ENCODE results near the gene SNRNP70.
A peak's percentile ranks its signal among the peaks of the same experiment; 100 is the strongest.

The SNRNP70 gene

GRCh38 chr19:49094505-49095482, 9.5 kb downstream of the SNRNP70 start:
- ATAC-seq (replicated peaks; ENCODE audit: extremely low read depth, poor library complexity, severe bottlenecking) (no peak), DNase-seq (ENCODE audit: low spot score in 2 of 2) (no peak)
- H3K4me3 Mint-ChIP-seq, result no peak overlapping the region
- no peaks in the 10 kb centered on the region for H3K9me3 Mint-ChIP-seq
- H3K4me1 Mint-ChIP-seq, result peaks cover 26% of the 10 kb centered on the region
- H3K36me3 Mint-ChIP-seq (ENCODE audit: insufficient read depth), result peaks cover 74% of the 10 kb centered on the region
- no peak overlapping the region for H3K27ac Mint-ChIP-seq (ENCODE audit: low read depth)
- no peaks in the 10 kb centered on the region for H3K27me3 Mint-ChIP-seq

DNA sequence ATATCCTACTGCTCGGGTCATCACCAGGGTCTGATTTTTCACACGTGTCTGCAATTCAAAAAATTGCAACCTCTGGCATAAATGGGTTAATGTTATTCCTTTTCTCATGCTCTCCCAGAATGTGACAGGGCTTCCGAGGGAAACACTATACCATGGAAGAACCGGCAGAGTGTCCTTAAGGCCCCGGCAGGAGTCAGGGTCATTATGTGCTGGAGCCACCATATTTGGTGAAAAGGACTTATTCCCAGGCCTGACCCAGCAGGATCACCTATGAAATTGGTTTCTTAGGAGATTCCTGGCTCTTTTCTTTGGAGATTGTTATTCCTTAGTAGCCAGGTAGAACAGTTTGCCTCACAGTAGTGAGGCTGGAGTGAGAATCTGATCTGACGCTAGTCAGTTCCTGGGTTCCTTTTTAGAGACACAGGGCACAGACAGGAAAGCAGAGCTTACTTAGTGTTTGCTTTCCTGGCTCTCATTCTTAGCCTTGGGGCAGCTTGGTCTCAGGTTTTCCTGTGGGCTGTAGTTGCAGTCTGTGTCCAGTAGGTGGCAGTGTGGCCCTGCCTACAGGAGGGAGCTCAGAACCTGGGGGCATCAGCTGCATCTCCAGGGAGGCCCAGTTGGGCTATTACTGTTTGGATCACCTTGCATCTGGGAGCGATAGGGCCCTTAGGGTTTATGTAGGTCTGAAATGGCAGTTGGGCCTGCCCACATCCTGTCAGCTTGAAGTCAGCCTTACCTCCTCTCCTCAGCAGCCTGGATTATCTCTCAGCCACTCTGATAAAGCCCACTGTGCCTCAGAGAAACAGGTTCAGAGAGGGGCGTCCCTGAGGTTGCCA, 12.4 kb downstream of the SNRNP70 start:
- peak overlapping the region; percentile 29 for H3K27ac Mint-ChIP-seq (ENCODE audit: low read depth)

DNA sequence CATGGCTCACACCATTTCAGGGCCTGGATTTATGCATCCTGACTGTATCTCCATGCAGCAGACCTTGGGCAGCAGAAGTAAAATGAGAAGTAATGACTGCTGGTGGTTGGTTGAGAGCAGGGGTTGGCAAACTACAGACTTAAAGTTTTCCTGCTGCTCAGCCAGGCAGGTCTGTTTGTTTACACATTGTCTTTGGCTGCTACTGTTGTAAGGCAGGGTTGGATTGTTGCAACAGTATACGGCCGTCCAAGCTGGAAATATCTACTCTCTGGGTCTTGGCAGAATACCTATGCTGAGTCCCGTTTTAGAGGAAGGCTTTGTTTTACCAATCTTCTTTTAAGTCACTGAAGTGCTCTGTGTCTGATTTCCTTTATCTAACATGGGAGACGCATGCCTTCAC, 13.5 kb downstream of the SNRNP70 start:
- Mint-ChIP-seq H3K36me3 (ENCODE audit: insufficient read depth) (peaks cover 65% of the 10 kb centered on the region), H3K27ac (ENCODE audit: low read depth) (no peak overlapping the region), H3K27me3 (no peaks in the 10 kb centered on the region), H3K9me3 (no peaks in the 10 kb centered on the region), H3K4me1 (peaks cover 20% of the 10 kb centered on the region), H3K4me3 (no peak overlapping the region)
- DNase-seq (ENCODE audit: low spot score in 2 of 2) (no peak), ATAC-seq (replicated peaks; ENCODE audit: extremely low read depth, poor library complexity, severe bottlenecking) (no peak)

More for the DNA sequence above, 12.4 kb downstream of the SNRNP70 start:
- ATAC-seq (replicated peaks; ENCODE audit: extremely low read depth, poor library complexity, severe bottlenecking), result peak; percentile 76
- Mint-ChIP-seq H3K36me3 (ENCODE audit: insufficient read depth) (peaks cover 65% of the 10 kb centered on the region), H3K27me3 (no peaks in the 10 kb centered on the region), H3K4me3 (no peak overlapping the region), H3K9me3 (no peaks in the 10 kb centered on the region), H3K4me1 (peaks cover 20% of the 10 kb centered on the region)
- DNase-seq (ENCODE audit: low spot score in 2 of 2), result peak; percentile 69 to 73

GRCh38 chr19:49101160-49101559, 15.9 kb downstream of the SNRNP70 start:
- H3K27me3 Mint-ChIP-seq, result no peaks in the 10 kb centered on the region
- no peaks in the 10 kb centered on the region for H3K9me3 Mint-ChIP-seq
- H3K36me3 Mint-ChIP-seq (ENCODE audit: insufficient read depth), result peaks cover 61% of the 10 kb centered on the region
- H3K4me3 Mint-ChIP-seq, result no peak overlapping the region
- no peak for ATAC-seq (replicated peaks; ENCODE audit: extremely low read depth, poor library complexity, severe bottlenecking)
- H3K4me1 Mint-ChIP-seq, result peaks cover 17% of the 10 kb centered on the region
- DNase-seq (ENCODE audit: low spot score in 2 of 2), result no peak
- peak overlapping the region; percentile 81 for H3K27ac Mint-ChIP-seq (ENCODE audit: low read depth)

DNA sequence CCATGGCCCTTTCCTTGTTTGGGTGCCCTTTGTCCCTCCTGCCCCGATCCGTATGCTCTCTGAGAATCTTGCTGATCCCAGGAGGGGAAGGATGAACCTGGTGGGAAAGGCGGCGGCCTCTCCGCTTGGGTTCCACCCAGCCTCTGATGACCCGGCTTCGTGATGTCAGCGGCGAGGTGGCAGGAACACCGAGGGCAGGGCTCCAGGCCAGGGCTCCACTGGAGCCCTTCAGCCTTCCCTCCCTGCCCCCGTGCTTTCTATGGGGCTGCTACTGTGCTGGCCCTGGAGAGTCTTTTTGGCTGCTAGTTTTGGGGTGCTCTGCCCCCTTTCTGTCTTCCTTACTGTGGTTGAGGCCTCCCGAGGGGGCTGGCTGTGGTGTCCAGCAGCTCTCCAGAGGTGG, 17.1 kb downstream of the SNRNP70 start:
- Mint-ChIP-seq H3K27ac (ENCODE audit: low read depth) (no peak overlapping the region), H3K4me3 (no peak overlapping the region), H3K36me3 (ENCODE audit: insufficient read depth) (peaks cover 60% of the 10 kb centered on the region), H3K4me1 (peaks cover 27% of the 10 kb centered on the region), H3K9me3 (no peaks in the 10 kb centered on the region), H3K27me3 (no peaks in the 10 kb centered on the region)
- DNase-seq (ENCODE audit: low spot score in 2 of 2) (no peak), ATAC-seq (replicated peaks; ENCODE audit: extremely low read depth, poor library complexity, severe bottlenecking) (no peak)

- H3K9me3 Mint-ChIP-seq, result no peaks in the 10 kb centered on the region
- H3K27ac Mint-ChIP-seq (ENCODE audit: low read depth), result no peak overlapping the region
- no peak for DNase-seq (ENCODE audit: low spot score in 2 of 2)
- no peak for ATAC-seq (replicated peaks; ENCODE audit: extremely low read depth, poor library complexity, severe bottlenecking)
- H3K27me3 Mint-ChIP-seq, result no peaks in the 10 kb centered on the region
- H3K4me3 Mint-ChIP-seq, result no peak overlapping the region
- H3K36me3 Mint-ChIP-seq (ENCODE audit: insufficient read depth), result peaks cover 59% of the 10 kb centered on the region
- H3K4me1 Mint-ChIP-seq, result peaks cover 27% of the 10 kb centered on the region
Measured at GRCh38 chr19:49103331-49104085, 18.3 kb downstream of the SNRNP70 start.

DNA sequence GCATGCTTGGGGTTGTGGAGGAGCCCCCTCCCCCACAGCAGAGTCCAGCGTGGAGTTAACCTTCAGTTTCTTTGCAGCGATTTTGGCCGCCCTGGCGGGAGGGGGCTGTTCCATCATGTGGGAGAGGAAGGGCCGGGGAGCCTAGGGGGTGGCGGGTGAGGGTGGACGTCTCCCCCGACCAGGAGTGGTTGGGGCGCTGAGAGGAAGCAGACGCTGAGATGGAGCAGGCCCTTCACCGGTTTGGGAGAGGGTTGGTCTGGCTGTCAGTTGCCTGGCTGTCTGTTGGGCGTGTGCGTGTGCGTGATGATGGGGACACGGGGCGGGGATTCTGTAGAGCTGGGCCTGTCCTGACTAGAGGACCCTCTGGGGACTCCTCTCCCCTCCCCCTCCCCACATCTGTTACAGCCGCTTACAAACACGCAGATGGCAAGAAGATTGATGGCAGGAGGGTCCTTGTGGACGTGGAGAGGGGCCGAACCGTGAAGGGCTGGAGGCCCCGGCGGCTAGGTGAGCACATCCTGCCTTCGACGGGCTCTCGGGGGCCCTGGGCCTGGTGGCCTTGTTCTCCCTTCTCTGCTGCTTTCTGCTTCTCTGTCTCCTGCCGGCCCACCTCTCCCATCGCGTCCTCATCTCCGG, 19.1 kb downstream of the SNRNP70 start:
- H3K4me3 Mint-ChIP-seq, result no peak overlapping the region
- ATAC-seq (replicated peaks; ENCODE audit: extremely low read depth, poor library complexity, severe bottlenecking) (no peak), DNase-seq (ENCODE audit: low spot score in 2 of 2) (no peak)
- peaks cover 56% of the 10 kb centered on the region for H3K36me3 Mint-ChIP-seq (ENCODE audit: insufficient read depth)
- H3K9me3 Mint-ChIP-seq, result no peaks in the 10 kb centered on the region
- peaks cover 27% of the 10 kb centered on the region for H3K4me1 Mint-ChIP-seq
- H3K27me3 Mint-ChIP-seq, result no peaks in the 10 kb centered on the region
- peak overlapping the region; percentile 42 for H3K27ac Mint-ChIP-seq (ENCODE audit: low read depth)

- DNase-seq (ENCODE audit: low spot score in 2 of 2), result peak; percentile 47 to 50
- Mint-ChIP-seq H3K27ac (ENCODE audit: low read depth) (peak overlapping the region; percentile 72), H3K36me3 (ENCODE audit: insufficient read depth) (peaks cover 38% of the 10 kb centered on the region), H3K4me1 (peaks cover 16% of the 10 kb centered on the region), H3K4me3 (peak overlapping the region; percentile 53), H3K27me3 (no peaks in the 10 kb centered on the region), H3K9me3 (no peaks in the 10 kb centered on the region)
- peak; percentile 86 for ATAC-seq (replicated peaks; ENCODE audit: extremely low read depth, poor library complexity, severe bottlenecking)
Measured at GRCh38 chr19:49106648-49107135, 21.4 kb downstream of the SNRNP70 start.

DNA sequence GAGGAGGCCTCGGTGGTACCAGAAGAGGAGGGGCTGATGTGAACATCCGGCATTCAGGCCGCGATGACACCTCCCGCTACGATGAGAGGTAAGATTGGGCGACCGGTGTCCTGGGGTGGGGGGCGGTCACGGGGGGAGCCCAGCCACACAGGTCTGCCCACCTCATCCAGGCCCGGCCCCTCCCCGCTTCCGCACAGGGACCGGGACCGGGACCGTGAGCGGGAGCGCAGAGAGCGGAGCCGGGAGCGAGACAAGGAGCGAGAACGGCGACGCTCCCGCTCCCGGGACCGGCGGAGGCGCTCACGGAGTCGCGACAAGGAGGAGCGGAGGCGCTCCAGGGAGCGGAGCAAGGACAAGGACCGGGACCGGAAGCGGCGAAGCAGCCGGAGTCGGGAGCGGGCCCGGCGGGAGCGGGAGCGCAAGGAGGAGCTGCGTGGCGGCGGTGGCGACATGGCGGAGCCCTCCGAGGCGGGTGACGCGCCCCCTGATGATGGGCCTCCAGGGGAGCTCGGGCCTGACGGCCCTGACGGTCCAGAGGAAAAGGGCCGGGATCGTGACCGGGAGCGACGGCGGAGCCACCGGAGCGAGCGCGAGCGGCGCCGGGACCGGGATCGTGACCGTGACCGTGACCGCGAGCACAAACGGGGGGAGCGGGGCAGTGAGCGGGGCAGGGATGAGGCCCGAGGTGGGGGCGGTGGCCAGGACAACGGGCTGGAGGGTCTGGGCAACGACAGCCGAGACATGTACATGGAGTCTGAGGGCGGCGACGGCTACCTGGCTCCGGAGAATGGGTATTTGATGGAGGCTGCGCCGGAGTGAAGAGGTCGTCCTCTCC, 22.6 kb downstream of the SNRNP70 start:
- Mint-ChIP-seq H3K4me3 (no peak overlapping the region), H3K27me3 (no peaks in the 10 kb centered on the region), H3K36me3 (ENCODE audit: insufficient read depth) (peaks cover 34% of the 10 kb centered on the region), H3K4me1 (peaks cover 16% of the 10 kb centered on the region), H3K9me3 (no peaks in the 10 kb centered on the region), H3K27ac (ENCODE audit: low read depth) (peak overlapping the region; percentile 72)
- ATAC-seq (replicated peaks; ENCODE audit: extremely low read depth, poor library complexity, severe bottlenecking) (no peak), DNase-seq (ENCODE audit: low spot score in 2 of 2) (no peak)

GRCh38 chr19:49109051-49109450, 23.8 kb downstream of the SNRNP70 start:
- Mint-ChIP-seq H3K36me3 (ENCODE audit: insufficient read depth) (peaks cover 34% of the 10 kb centered on the region), H3K9me3 (no peaks in the 10 kb centered on the region), H3K27me3 (no peaks in the 10 kb centered on the region), H3K4me3 (no peak overlapping the region), H3K27ac (ENCODE audit: low read depth) (peak overlapping the region; percentile 38), H3K4me1 (peaks cover 23% of the 10 kb centered on the region)
- no peak for DNase-seq (ENCODE audit: low spot score in 2 of 2)
- ATAC-seq (replicated peaks; ENCODE audit: extremely low read depth, poor library complexity, severe bottlenecking), result no peak

DNA sequence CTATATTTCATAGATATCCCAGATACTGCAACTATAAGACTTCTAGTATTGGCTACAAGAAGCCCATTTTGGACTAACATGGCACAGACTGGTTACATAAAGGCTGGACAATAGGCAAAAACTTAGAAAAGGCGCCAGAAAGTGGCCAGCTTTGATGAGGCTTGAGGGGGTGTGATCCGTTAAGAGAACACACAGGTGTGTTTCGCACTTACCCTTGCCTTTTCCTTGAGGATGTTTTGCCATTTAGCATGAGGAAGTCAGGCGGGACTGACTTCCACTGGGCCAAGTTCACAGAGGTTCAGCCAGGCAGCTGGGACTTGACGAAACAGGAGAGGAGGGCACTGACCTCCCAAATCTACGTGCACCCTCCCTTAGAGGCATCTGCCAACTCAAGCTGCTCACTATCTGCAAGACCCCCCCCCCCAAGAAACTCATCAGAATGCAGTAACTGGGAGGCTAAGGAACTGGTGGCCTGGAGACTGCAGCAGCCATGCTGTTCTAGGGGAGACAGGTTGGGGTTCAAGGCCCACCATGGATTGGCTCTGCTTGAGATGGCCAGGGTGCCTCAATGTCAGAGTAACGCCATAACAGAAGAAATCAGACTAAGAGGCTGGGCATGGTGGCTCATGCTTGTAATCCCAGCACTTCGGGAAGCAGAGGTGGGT, 24.4 kb downstream of the SNRNP70 start:
- H3K4me1 Mint-ChIP-seq, result peaks cover 24% of the 10 kb centered on the region
- no peaks in the 10 kb centered on the region for H3K27me3 Mint-ChIP-seq
- no peak for ATAC-seq (replicated peaks; ENCODE audit: extremely low read depth, poor library complexity, severe bottlenecking)
- H3K36me3 Mint-ChIP-seq (ENCODE audit: insufficient read depth), result peaks cover 32% of the 10 kb centered on the region
- no peak overlapping the region for H3K4me3 Mint-ChIP-seq
- H3K27ac Mint-ChIP-seq (ENCODE audit: low read depth), result no peak overlapping the region
- no peaks in the 10 kb centered on the region for H3K9me3 Mint-ChIP-seq
- DNase-seq (ENCODE audit: low spot score in 2 of 2), result no peak
